ENCODE measurements around the gene TSC22D2.

Gene TSC22D2

GRCh38 chr3:150408221-150409124 is at the start of gene TSC22D2:
TSC22D2 (plus strand) TSS chr3:150408298; CDS start chr3:150409351, 1,053 bp downstream.
- DNase-seq: peak; percentile 20 to 98 (median 91)

DNA sequence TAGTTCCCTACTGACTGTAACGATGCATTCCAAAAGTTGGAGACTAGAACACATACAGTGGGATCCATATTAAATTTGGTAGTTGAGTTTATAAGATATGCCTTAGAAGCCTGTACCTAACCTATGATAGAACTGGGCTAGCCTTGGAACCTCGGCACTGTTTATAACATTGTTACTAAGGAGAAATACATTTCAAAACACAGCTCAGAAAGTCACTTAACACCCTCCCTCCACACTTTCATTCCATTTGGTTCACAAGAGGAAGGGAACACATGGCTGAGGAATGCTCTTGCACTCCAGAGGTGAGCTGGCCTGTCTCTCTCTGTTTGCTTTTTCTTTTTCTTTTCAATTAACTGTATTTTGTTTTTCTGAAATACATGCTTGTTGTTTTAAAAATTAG is 48.7 kb upstream of the TSC22D2 start:
- DNase-seq: no peak

DNA sequence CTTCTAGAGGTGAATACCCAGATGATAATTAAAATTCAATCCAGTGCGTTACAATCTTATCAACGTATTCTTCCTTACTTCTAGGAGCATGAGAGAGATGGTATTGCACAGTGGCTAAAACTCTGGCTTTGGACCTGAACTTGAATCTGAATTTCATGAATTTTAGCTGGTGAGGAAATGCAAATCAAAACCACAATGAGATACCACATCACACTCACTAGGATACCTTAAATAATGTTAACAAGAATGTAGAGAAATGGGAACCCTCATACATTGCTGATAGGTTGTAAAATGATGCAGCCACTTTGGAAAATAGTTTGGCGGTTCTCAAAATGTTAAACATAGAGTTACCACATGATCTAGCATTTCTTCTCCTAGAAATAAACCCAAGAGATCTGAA is 47.1 kb upstream of the TSC22D2 start:
- no peak for DNase-seq

DNA sequence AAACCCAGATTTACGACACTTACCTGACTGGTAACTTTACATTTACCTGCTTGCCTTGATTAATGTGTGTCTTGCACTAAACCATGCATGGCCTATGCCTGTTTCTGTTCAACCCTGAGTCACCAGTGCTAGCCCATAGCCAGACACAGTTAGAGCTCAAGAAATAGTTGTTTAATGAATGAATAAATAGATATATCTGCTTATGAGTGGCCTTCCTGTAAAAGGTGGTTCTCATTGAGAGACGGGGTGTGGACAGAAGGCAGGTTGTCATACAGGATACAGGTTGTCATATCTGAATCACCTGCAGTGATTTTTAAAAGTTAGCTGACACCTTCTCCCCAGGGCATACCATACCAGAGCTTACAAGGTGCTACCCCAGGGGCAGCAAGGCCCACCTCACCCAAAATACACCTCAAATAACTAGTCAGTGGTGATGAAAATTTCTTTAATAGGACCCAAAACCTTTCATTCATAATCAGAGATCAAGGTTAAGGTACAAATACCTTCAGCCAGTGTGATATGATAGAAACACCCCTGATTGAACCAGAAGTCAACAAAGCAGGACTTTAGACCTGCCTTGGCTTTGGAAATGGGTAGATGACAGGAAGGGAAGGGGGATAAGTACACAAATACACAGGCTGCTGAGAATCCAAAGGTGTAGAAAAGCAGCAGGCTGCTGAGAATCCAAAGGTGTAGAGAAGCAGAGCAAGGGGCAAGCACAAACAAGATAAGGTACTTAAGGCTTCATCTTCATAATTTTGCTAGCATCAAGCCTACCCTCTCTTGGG is 45.4 kb upstream of the TSC22D2 start:
- DNase-seq: no peak

DNA sequence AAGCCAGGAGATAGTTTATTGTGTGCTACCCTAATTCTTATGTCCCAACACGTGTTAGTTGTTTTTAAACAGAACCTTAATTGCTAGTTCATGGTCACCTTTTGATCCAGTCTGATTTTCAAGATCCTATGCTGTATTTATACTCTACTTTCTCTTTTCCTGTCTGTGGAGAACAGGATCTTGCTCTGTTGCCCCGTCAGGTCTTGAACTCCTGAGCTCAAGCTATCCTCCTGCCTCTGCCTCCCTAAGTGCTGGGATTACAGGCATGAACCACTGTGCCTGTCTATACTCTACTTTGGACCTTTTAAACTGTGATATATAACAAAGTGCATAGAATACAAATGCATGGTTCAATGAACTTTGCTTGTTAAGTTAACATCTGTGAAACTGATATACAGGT is 44.7 kb upstream of the TSC22D2 start:
- no peak for DNase-seq

- no peak for DNase-seq
Observed at GRCh38 chr3:150365132-150365604, 42.9 kb upstream of the TSC22D2 start.

DNA sequence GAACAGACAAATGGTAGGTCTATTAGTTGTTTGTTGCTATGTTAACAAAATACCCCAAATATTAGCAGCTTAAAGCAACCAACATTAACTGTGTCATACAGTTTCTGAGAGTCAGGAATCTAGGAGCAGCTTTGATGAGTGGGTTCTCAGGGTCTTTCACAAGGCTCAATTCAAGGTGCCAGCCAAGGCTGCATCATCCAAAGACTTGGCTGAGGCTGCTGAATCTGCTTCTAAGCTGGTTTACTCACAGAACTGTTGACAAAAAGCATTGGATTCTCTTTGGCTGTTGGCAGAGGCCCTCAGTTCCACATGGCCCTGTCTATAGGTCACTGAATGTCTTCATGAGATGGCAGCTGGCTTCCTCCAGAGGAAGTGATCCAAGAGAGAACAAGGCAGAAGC is 40.3 kb upstream of the TSC22D2 start:
- peak in 2 of 56 donors; percentile 1 to 7 for DNase-seq

DNA sequence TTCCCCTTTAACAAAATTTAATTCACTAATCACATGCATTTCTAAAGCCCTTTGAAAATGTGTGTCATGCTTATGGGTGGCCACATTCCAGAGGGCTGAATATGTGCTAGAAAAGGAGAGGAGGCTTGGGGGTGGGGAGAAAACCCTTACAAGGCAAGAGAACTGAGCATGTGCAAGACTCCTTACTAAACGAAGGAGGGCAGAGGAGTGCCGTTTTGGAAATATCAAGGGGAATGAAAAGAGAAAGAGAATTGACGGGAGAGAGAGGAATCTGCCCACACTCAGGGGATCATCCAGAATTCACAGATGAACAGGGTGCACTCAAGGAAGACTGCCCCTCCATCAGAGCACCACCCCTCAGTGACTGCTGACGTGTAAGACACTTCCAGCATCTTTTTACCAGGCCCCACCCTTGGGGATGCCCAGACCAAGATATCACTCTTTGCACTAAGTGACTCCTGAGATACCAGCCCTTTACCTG is 37.9 kb upstream of the TSC22D2 start:
- DNase-seq: peak in 29 of 56 donors; percentile 1 to 58 (median 11)

GRCh38 chr3:150370999-150371398 is 37.1 kb upstream of the TSC22D2 start:
- DNase-seq: no peak

GRCh38 chr3:150371741-150372254 is 36.3 kb upstream of the TSC22D2 start:
- peak in 1 of 56 donors; percentile 33 for DNase-seq

- no peak for DNase-seq
Observed at GRCh38 chr3:150372320-150372719, 35.8 kb upstream of the TSC22D2 start.

DNA sequence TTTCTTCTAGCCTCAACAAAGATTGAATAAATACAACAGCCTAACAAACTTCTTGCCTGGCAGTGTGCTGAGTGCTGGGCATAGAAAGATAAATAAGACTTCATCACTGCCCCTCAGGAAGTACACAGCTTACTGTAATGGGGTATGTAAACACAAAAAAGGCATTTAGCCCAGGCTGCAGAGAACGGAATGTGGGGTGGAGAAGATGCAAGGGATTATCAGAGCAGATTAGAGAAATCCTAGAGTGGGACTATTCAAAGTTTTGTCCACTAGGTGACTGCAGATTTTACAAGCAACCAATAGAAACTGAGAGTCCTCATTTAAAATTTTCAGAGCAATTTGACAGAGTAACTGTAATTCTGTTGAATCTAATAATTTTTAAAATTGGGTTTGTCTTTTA is 35.4 kb upstream of the TSC22D2 start:
- DNase-seq: no peak

- no peak for DNase-seq
Observed at GRCh38 chr3:150373234-150373875, 34.7 kb upstream of the TSC22D2 start.

DNA sequence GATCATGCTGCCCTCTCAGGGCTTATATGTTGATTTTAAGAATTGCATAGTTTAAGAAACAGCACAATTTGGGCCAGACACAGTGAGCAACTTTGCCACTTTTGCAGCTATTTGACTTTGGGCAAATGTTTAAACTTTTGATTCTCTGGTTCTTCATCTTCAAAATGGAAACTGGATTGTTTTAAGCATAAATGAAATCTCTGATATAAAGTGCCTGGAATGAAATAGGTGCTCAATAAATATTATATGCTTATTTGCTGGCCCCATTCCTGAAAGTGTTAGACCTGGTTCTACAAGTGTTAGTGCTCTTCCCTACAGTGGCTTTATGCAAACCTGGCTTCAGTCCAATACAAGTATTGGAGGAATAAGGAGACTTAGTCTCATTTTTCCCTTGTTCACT is 33.1 kb upstream of the TSC22D2 start:
- no peak for DNase-seq

DNA sequence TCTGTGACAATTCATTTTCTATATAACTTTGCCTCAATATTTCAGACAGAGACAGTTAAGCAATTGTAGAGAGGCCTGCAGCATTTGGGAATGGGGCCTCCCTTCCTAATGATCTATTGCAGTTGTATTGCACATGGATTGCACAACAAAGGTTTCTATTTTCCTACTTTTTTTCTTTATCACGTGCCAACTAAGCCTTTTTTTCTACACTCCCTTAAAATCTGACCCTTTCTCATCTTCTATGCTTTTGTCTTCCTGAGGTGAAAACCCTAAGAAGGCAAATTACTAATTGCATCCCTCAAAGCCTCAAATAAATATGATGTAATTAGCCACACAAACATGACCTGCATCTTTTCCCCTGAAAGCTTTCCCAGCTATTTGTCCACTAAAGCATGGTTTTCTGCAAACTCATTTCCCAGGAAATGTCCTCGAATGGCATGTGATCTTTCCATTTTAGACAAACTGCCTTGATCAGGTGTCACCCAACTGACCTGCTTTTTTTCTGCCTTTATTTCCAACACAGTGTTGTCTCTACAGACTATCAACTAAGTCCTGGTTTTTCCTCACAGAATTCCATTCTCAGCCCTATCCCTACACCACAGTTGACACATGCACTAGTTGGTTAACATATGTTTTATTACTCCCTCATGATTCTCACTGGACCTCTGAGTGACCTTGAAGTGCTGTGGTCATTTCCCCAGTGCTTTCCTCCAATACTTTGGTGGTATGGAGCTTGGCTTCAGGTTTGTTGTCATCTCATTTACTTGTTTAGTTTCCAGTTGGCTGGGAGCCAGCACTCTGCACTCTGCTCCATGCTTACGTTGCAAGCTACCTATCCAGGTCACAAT is 31.9 kb upstream of the TSC22D2 start:
- DNase-seq: no peak

DNA sequence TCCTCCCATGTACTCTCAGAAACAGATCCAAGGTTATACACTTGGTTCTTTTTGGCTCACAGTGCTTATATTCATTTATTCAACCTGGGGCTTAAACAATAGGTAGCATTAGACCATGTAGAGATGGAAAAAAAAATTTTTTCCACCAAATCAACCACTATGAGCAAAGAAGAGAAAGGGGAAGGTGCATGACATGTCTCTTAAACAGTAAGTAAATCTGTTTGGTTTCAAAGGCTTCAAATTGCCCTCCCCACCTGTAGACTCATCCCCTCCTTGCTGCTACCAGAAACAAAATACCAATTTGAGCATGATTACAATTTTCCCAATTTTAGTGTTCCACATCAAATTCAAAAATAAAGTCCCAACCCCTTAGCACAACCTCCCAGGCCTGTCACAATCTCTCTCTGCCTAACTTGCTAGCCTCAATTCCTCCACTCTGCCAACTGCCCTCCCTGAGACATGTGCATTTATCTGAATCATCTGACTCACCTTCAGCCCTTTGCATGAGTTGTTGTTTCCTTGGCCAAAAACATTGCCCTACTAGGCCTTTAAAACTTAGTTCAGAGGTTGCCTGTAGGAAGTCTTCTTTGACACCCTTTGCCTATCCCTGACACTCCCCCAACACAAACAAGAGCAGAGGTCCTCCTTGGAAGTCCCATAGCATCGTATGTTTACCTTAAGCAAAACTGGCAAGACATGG is 30.3 kb upstream of the TSC22D2 start:
- no peak for DNase-seq

DNA sequence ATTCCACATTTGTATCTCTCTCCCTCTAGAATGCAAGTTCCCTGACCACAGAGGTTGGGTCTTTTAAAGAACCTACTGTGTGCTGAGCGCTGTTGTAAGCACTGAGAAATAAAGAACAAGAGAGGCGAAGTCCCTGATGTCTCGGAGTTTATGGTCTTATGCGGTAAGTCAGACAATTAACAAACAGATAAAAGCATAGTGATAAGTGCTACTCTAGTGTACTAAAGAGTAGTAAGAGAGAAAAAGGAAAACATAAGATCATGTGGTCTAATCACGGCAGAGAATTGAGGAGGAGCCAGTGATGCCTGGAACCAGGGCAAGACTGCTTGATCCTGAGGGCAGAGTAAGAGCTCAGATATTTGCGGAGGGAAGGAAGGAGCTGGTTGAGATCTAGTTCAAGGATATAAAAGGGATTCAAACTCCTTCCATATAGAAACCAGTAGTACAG is 29.8 kb upstream of the TSC22D2 start:
- no peak for DNase-seq

GRCh38 chr3:150379469-150379868 is 28.6 kb upstream of the TSC22D2 start:
- no peak for DNase-seq

Measured in nucleus accumbens (tissue), 56 donors.